SU-DHL-6 (cell line): ENCODE results near the gene SKIDA1.
A peak's percentile ranks its signal among the peaks of the same experiment; 100 is the strongest.

Experiments
- H2AFZ ChIP-seq: fragments of 200-600 bp; sonication (generic); 2 replicates; pipeline ENCODE4 v1.6.1; 2014; ENCODE audit warnings: low read depth, mild to moderate bottlenecking, moderate library complexity, mixed read lengths, antibody characterized with exemption, low read length; ENCODE audit not compliant: severe bottlenecking
- H3F3A ChIP-seq: fragments of 200-600 bp; shearing (Covaris generic); 2 replicates; pipeline ENCODE4 v1.6.0; 2016; ENCODE audit warnings: antibody characterized with exemption, mild to moderate bottlenecking; ENCODE audit not compliant: insufficient read depth
- H3K27ac ChIP-seq: fragments of 200-600 bp; sonication (generic); 2 replicates; pipeline ENCODE4 v1.5.1; 2016; ENCODE audit warnings: low read depth, mild to moderate bottlenecking, low read length, moderate library complexity, mixed read lengths
- H3K27me3 ChIP-seq: fragments of 200-600 bp; sonication (generic), shearing (Covaris generic); 2 replicates; pipeline ENCODE4 v1.6.0; 2014; ENCODE audit warnings: mild to moderate bottlenecking, low read length
- H3K36me3 ChIP-seq: fragments of 200-600 bp; sonication (generic); 2 replicates; pipeline ENCODE4 v1.6.1; 2014; ENCODE audit warnings: mild to moderate bottlenecking, low read length, mixed read lengths
- H3K4me2 ChIP-seq: fragments of 300-600, 200-600 bp; shearing (Covaris generic), sonication (generic); 2 replicates; pipeline ENCODE4 v1.6.0; 2014; ENCODE audit warnings: low read length, low read depth, mild to moderate bottlenecking; ENCODE audit not compliant: poor library complexity, severe bottlenecking
- H3K4me3 ChIP-seq: fragments of 200-600 bp; sonication (generic); 2 replicates; pipeline ENCODE4 v1.5.1; 2014; ENCODE audit warnings: antibody characterized with exemption, low read length, mild to moderate bottlenecking, mixed read lengths; ENCODE audit not compliant: insufficient read depth, poor library complexity, severe bottlenecking
- H3K79me2 ChIP-seq: fragments of 200-600 bp; sonication (generic); 2 replicates; pipeline ENCODE4 v1.6.1; 2014; ENCODE audit warnings: mild to moderate bottlenecking, low read length, moderate library complexity; ENCODE audit not compliant: insufficient read depth
- H3K9ac ChIP-seq: fragments of 200-600 bp; sonication (generic); 2 replicates; pipeline ENCODE4 v1.7.0; 2014; ENCODE audit warnings: mild to moderate bottlenecking, low read length
- H3K9me2 ChIP-seq: fragments of 200-600 bp; sonication (generic); replicated peaks from 2 replicates; pipeline ENCODE4 v1.6.1; 2014; ENCODE audit warnings: low read length; ENCODE audit not compliant: insufficient read depth
- H3K9me3 ChIP-seq: fragments of 200-600 bp; sonication (generic); 2 replicates; pipeline ENCODE4 v1.6.1; 2014; ENCODE audit warnings: low read length, mixed read lengths; ENCODE audit not compliant: insufficient read depth
- H4K20me1 ChIP-seq: fragments of 200-600 bp; sonication (generic); 2 replicates; pipeline ENCODE4 v1.6.1; 2014; ENCODE audit warnings: low read depth, mild to moderate bottlenecking, antibody characterized with exemption, low read length, moderate library complexity, mixed read lengths
- CTCF ChIP-seq: fragments of 200-600 bp; sonication (generic); IDR thresholded peaks from one replicate; pipeline ENCODE4 v1.5.1; 2017; ENCODE audit warnings: antibody characterized with exemption, mild to moderate bottlenecking, low read length, moderate library complexity; ENCODE audit not compliant: insufficient read depth, poor library complexity, severe bottlenecking
- EZH2phosphoT487 ChIP-seq: fragments of 200-600 bp; sonication (generic), shearing (Covaris generic); conservative IDR thresholded peaks from 2 replicates; pipeline ENCODE4 v1.6.1; 2018; ENCODE audit warnings: mild to moderate bottlenecking, antibody characterized with exemption, low read length, moderate library complexity, mixed read lengths

SKIDA1 gene

GRCh38 chr10:21533467-21534279, 8.2 kb upstream of the SKIDA1 start, which contains the start of gene MLLT10:
Gene MLLT10, plus strand, starts transcription at chr10:21534232. Its CDS starts 413 bp downstream, at chr10:21534645.
- Histone ChIP-seq H3K4me2 (peak within 1 kb of the TSS; percentile 93), H3K79me2 (peaks cover 23% of the 10 kb centered on the region), H3K36me3 (peaks cover 3% of the 10 kb centered on the region), H3K27ac (peak within 1 kb of the TSS; percentile 63), H3K4me3 (peak within 1 kb of the TSS; percentile 64), H3F3A (peaks cover 39% of the 10 kb centered on the region), H3K27me3 (no peaks in the 10 kb centered on the region), H2AFZ (peak within 1 kb of the TSS; percentile 83), H3K9me3 (no peaks in the 10 kb centered on the region), H4K20me1 (no peaks in the 10 kb centered on the region), H3K9ac (peak within 1 kb of the TSS; percentile 72), H3K9me2 (no peaks in the 10 kb centered on the region)
- TF ChIP-seq EZH2phosphoT487 (no peak), CTCF (no peak)

GRCh38 chr10:21532694-21533466, 7.4 kb upstream of the SKIDA1 start:
- H3K9me3 ChIP-seq = no peaks in the 10 kb centered on the region
- peak overlapping the region; percentile 93 for H3K4me2 ChIP-seq
- H3K9me2 ChIP-seq = no peaks in the 10 kb centered on the region
- H3K27me3 ChIP-seq = no peaks in the 10 kb centered on the region
- H3K9ac ChIP-seq = peak overlapping the region; percentile 72
- H2AFZ ChIP-seq = peak overlapping the region; percentile 83
- peaks cover 47% of the 10 kb centered on the region for H3F3A ChIP-seq
- H3K36me3 ChIP-seq = no peaks in the 10 kb centered on the region
- H3K27ac ChIP-seq = no peak overlapping the region
- peak overlapping the region; percentile 64 for H3K4me3 ChIP-seq
- H4K20me1 ChIP-seq = no peaks in the 10 kb centered on the region
- TF ChIP-seq CTCF (no peak), EZH2phosphoT487 (no peak)
- peaks cover 23% of the 10 kb centered on the region for H3K79me2 ChIP-seq

- Histone ChIP-seq H3F3A (peaks cover 58% of the 10 kb centered on the region), H3K27ac (no peak overlapping the region), H3K9me2 (no peaks in the 10 kb centered on the region), H3K9ac (no peak overlapping the region), H3K36me3 (no peaks in the 10 kb centered on the region), H4K20me1 (no peaks in the 10 kb centered on the region), H3K4me2 (no peak overlapping the region), H3K4me3 (no peak overlapping the region), H3K79me2 (peaks cover 11% of the 10 kb centered on the region), H2AFZ (no peak overlapping the region), H3K27me3 (no peaks in the 10 kb centered on the region), H3K9me3 (no peaks in the 10 kb centered on the region)
- TF ChIP-seq EZH2phosphoT487 = no peak
- no peak for TF ChIP-seq CTCF
Measured at GRCh38 chr10:21531164-21531563, 5.7 kb upstream of the SKIDA1 start.
